Loucy (cell line): ENCODE results near the gene MCTP2.

Source experiments
- CTCF ChIP-seq: fragments of 200-600 bp; sonication (generic); conservative IDR thresholded peaks from 2 replicates; pipeline ENCODE4 v1.5.1; 2014; ENCODE audit warnings: mild to moderate bottlenecking, antibody characterized with exemption, low read length
- EZH2phosphoT487 ChIP-seq: fragments of 200-600 bp; IDR thresholded peaks from 2 replicates; pipeline ENCODE4 v1.6.1; 2018; ENCODE audit warnings: antibody characterized with exemption, mild to moderate bottlenecking, moderate library complexity, borderline replicate concordance

DNA sequence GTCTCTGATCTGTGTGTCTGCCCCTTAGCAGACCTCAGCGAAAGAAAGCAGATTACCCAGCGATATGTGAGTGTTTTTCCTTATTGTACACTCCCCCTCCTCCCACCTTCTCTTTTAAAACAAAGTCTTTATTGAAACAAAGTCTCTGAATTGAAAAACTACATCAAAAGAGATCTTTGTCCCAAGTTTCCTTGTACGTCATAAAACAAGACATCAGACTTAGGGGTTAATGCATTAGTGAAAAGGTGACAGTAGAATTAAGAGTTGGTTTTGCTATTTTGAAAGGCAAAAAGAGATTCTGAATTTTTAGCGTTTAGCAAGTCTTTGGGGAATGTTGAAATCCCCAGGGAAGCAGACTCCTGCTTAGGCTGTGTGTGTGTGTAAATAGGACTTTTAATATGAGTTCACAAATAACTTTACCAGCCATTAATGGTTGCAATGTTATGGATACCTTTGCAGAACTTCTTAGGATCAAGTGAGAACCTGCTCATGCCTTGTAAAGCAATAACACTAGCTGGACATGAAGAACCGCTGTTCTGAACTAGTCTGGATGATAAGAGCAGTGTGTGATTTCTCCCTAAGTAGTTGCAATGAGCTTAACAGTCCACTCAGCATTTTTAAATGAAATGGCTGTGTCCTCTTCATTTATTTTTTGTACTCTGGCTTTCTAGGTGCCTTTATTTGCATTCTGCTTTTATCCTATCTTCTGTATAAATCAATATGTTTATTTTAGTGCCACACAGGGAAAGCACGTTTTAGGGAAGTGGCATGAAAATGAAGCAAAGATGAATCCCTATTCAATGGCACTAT, 136.6 kb downstream of the MCTP2 start:
- TF ChIP-seq CTCF (no peak), EZH2phosphoT487 (no peak)
